GM21786 (cell line): Measurements from ENCODE around the gene SPATC1L.

Experiments
- ATAC-seq: cut with Tn5 transposase; IDR thresholded peaks from one replicate; pipeline ENCODE4 v1.9.1; 2021; ENCODE audit not compliant: unreplicated experiment

The SPATC1L gene

GRCh38 chr21:46111193-46111571 lies 73.1 kb downstream of the SPATC1L start:
- ATAC-seq, result no peak
